Caco-2 (cell line): ENCODE measurements around the gene MARCHF10. TPM values are rescaled to one million over a fixed set of nuclear protein-coding genes. Genes with fewer than 3 reads are reported as not detected.

ENCODE experiments used
- BruUV-seq: library from RNA; stranded (reverse); fragments of 400-500 nt; replicated peaks from 2 replicates; lab custom pipeline; 2021; lab: Mats Ljungman, UMichigan
- CTCF ChIA-PET: fragments of 300-600 bp; sonication (Branson Sonifier 250); formaldehyde crosslinking; loops from one replicate; lab custom pipeline; 2022; ENCODE audit warnings: antibody characterized with exemption; lab: Charles Lee
- POLR2A ChIA-PET: fragments of 300-600 bp; sonication (Branson Sonifier 250); formaldehyde crosslinking; loops from one replicate; lab custom pipeline; 2022; ENCODE audit warnings: antibody characterized with exemption; lab: Charles Lee
- DNase-seq, 2 experiments: peaks; one replicate each; pipeline versions ENCODE4 v3.0.0 to v3.0.0-alpha.2; 2020 to 2022
- H3K27me3 ChIP-seq: replicated peaks from 2 replicates; pipeline ENCODE4 v1.6.0; 2011; ENCODE audit warnings: low read length; ENCODE audit not compliant: control insufficient read depth, insufficient read depth
- H3K36me3 ChIP-seq: 2 replicates; pipeline ENCODE4 v1.5.1; 2011; ENCODE audit warnings: low read length; ENCODE audit not compliant: control insufficient read depth, insufficient read depth
- H3K4me1 ChIP-seq: fragments of 250-450 bp; sonication (Bioruptor Pico); 2 replicates; pipeline ENCODE4 v1.5.1; 2020; ENCODE audit warnings: mild to moderate bottlenecking
- H3K4me3 ChIP-seq: 2 replicates; pipeline ENCODE4 v1.5.1; 2011; ENCODE audit warnings: low read depth, mild to moderate bottlenecking, control low read depth, low read length
- H3K9me3 ChIP-seq: fragments of 250-450 bp; sonication (Bioruptor Pico); 2 replicates; pipeline ENCODE4 v1.5.1; 2020; ENCODE audit warnings: mild to moderate bottlenecking, moderate library complexity
- H3K27ac Mint-ChIP-seq: one replicate; pipeline ENCODE4 v1.8.0; 2022; ENCODE audit warnings: mixed read lengths; ENCODE audit not compliant: unreplicated experiment
- H3K27me3 Mint-ChIP-seq: one replicate; pipeline ENCODE4 v1.8.0; 2022; ENCODE audit warnings: mixed read lengths; ENCODE audit not compliant: insufficient read depth, unreplicated experiment
- H3K36me3 Mint-ChIP-seq: one replicate; pipeline ENCODE4 v1.8.0; 2022; ENCODE audit warnings: mild to moderate bottlenecking, mixed read lengths; ENCODE audit not compliant: insufficient read depth, unreplicated experiment
- H3K4me1 Mint-ChIP-seq: one replicate; pipeline ENCODE4 v1.8.0; 2022; ENCODE audit warnings: low read depth, mixed read lengths; ENCODE audit not compliant: unreplicated experiment
- H3K4me3 Mint-ChIP-seq: one replicate; pipeline ENCODE4 v1.8.0; 2022; ENCODE audit warnings: mild to moderate bottlenecking, moderate library complexity, mixed read lengths; ENCODE audit not compliant: unreplicated experiment
- H3K9me3 Mint-ChIP-seq: one replicate; pipeline ENCODE4 v1.8.0; 2022; ENCODE audit warnings: mixed read lengths; ENCODE audit not compliant: unreplicated experiment
- CTCF ChIP-seq, 2 experiments: fragments of 200-600 bp in 1 of 2; IDR thresholded peaks; 1 replicate in 1 of 2; 2 replicates in 1 of 2; pipeline versions ENCODE4 v1.5.1 to v1.8.0; 2011 to 2022; ENCODE audit warnings: antibody characterized with exemption in 1 of 2, control low read depth in 1 of 2, inconsistent platforms in 1 of 2, low read depth in 1 of 2, low read length in 1 of 2, mild to moderate bottlenecking in 1 of 2, moderate library complexity in 1 of 2; ENCODE audit not compliant: insufficient read depth in 1 of 2, severe bottlenecking in 1 of 2, unreplicated experiment in 1 of 2
- intact Hi-C: fragments of 100-400 bp; cut with micrococcal nuclease; formaldehyde crosslinking; loops from one replicate; pipeline ENCODE4 v1.10.0; 2022; ENCODE audit not compliant: unreplicated experiment
- total RNA-seq: library from RNA; stranded (reverse); gene quantifications from 2 replicates; pipeline ENCODE4 v1.2.3, GENCODE V29; 2022

Gene MARCHF10
- total RNA-seq, 1 experiment from 2014 or later = not detected

- CTCF ChIA-PET = no interaction called here
- intact Hi-C loops = no loop called here
- no peak for TF ChIP-seq CTCF (IDR thresholded peaks at IDR 0.05; ENCODE audit: insufficient read depth in 1 of 2, low read depth in 1 of 2, low read length in 1 of 2, severe bottlenecking in 1 of 2, unreplicated experiment in 1 of 2)
- DNase-seq = no peak
- no TSS peak for BruUV-seq
- H3K27ac Mint-ChIP-seq = no peak overlapping the region
- Histone ChIP-seq H3K4me1 (no peaks in the 10 kb centered on the region), H3K36me3 (no peaks in the 10 kb centered on the region), H3K4me3 (no peak overlapping the region), H3K27me3 (peaks cover 2% of the 10 kb centered on the region), H3K9me3 (no peaks in the 10 kb centered on the region)
- peaks cover 30% of the 10 kb centered on the region for H3K27me3 Mint-ChIP-seq
- no peaks in the 10 kb centered on the region for H3K9me3 Mint-ChIP-seq
- H3K4me3 Mint-ChIP-seq = no peak overlapping the region
- no peaks in the 10 kb centered on the region for H3K36me3 Mint-ChIP-seq
- POLR2A ChIA-PET = no interaction called here
- H3K4me1 Mint-ChIP-seq = no peaks in the 10 kb centered on the region
Measured at GRCh38 chr17:62797959-62798358, 10.2 kb downstream of the MARCHF10 start.

GRCh38 chr17:62796291-62796690 is 11.8 kb downstream of the MARCHF10 start:
- peaks cover 2% of the 10 kb centered on the region for H3K27me3 ChIP-seq
- Mint-ChIP-seq H3K9me3 (no peaks in the 10 kb centered on the region), H3K4me3 (no peak overlapping the region), H3K4me1 (no peaks in the 10 kb centered on the region), H3K27me3 (peaks cover 25% of the 10 kb centered on the region), H3K36me3 (no peaks in the 10 kb centered on the region), H3K27ac (no peak overlapping the region)
- no peaks in the 10 kb centered on the region for H3K36me3 ChIP-seq
- H3K4me1 ChIP-seq = no peaks in the 10 kb centered on the region
- BruUV-seq = no TSS peak
- no peaks in the 10 kb centered on the region for H3K9me3 ChIP-seq
- ChIA-PET CTCF (no interaction called here), POLR2A (no interaction called here)
- no peak for TF ChIP-seq CTCF (IDR thresholded peaks at IDR 0.05; ENCODE audit: insufficient read depth in 1 of 2, low read depth in 1 of 2, low read length in 1 of 2, severe bottlenecking in 1 of 2, unreplicated experiment in 1 of 2)
- intact Hi-C loops = no loop called here
- no peak overlapping the region for H3K4me3 ChIP-seq
- DNase-seq = no peak

GRCh38 chr17:62794666-62794971 is 13.5 kb downstream of the MARCHF10 start:
- no peak for DNase-seq
- H3K36me3 ChIP-seq = no peaks in the 10 kb centered on the region
- TF ChIP-seq CTCF (IDR thresholded peaks at IDR 0.05; ENCODE audit: insufficient read depth in 1 of 2, low read depth in 1 of 2, low read length in 1 of 2, severe bottlenecking in 1 of 2, unreplicated experiment in 1 of 2) = no peak
- Mint-ChIP-seq H3K36me3 (no peaks in the 10 kb centered on the region), H3K27ac (no peak overlapping the region), H3K27me3 (peaks cover 22% of the 10 kb centered on the region), H3K4me1 (no peaks in the 10 kb centered on the region), H3K9me3 (no peaks in the 10 kb centered on the region), H3K4me3 (no peak overlapping the region)
- no peaks in the 10 kb centered on the region for H3K9me3 ChIP-seq
- ChIA-PET POLR2A (no interaction called here), CTCF (no interaction called here)
- BruUV-seq = no TSS peak
- H3K4me1 ChIP-seq = no peaks in the 10 kb centered on the region
- no peak overlapping the region for H3K4me3 ChIP-seq
- H3K27me3 ChIP-seq = peaks cover 2% of the 10 kb centered on the region
- intact Hi-C loops = loop anchor here (2.0 kb wide), 1 partner anchor 30 kb away; no protein-coding TSS in a partner anchor
